Prostate gland (tissue), 2 donors: ENCODE measurements around the gene DEFB124.

Experiments
- CTCF ChIP-seq, 4 experiments: fragments of 200-600 bp in 2 of 4; fragments of 450-650 bp in 2 of 4; sonication (generic) in 2 of 4; IDR thresholded peaks; 1 replicate in 3 of 4; 2 replicates in 1 of 4; pipeline ENCODE4 v1.5.1; 2016 to 2019; ENCODE audit warnings: antibody characterized with exemption in 4 of 4, mild to moderate bottlenecking in 2 of 4, moderate library complexity in 2 of 4
- POLR2A ChIP-seq: fragments of 450-650 bp; IDR thresholded peaks from one replicate; pipeline ENCODE4 v1.6.1; 2016; ENCODE audit warnings: antibody characterized with exemption, mild to moderate bottlenecking

- TF ChIP-seq CTCF (IDR thresholded peaks at IDR 0.05): no peak
- no peak for TF ChIP-seq POLR2A
These were observed 34.8 kb downstream of the DEFB124 start, which contains the start of gene DEFB123 for GRCh38 chr20:31440012-31440659.
